Stimulated activated CD8-positive, alpha-beta memory T cell treated with anti-CD3 and anti-CD28 coated beads, Interleukin-7, amount 100 ng/mL, for 1 hour (primary cell): Measurements from ENCODE around the gene C1orf116.
A peak's percentile ranks its signal among the peaks of the same experiment; 100 is the strongest.
"Not testable (repeated sequence)": the region's sequence is repeated elsewhere in the genome, so short reads cannot be mapped to it uniquely, and the experiment has no call there.

Source experiments
- DNase-seq, 2 donors: peaks; one replicate each; pipeline ENCODE4 v3.0.0-alpha.2; 2020; ENCODE audit warnings: low read depth in 2 of 2

The C1orf116 gene

DNA sequence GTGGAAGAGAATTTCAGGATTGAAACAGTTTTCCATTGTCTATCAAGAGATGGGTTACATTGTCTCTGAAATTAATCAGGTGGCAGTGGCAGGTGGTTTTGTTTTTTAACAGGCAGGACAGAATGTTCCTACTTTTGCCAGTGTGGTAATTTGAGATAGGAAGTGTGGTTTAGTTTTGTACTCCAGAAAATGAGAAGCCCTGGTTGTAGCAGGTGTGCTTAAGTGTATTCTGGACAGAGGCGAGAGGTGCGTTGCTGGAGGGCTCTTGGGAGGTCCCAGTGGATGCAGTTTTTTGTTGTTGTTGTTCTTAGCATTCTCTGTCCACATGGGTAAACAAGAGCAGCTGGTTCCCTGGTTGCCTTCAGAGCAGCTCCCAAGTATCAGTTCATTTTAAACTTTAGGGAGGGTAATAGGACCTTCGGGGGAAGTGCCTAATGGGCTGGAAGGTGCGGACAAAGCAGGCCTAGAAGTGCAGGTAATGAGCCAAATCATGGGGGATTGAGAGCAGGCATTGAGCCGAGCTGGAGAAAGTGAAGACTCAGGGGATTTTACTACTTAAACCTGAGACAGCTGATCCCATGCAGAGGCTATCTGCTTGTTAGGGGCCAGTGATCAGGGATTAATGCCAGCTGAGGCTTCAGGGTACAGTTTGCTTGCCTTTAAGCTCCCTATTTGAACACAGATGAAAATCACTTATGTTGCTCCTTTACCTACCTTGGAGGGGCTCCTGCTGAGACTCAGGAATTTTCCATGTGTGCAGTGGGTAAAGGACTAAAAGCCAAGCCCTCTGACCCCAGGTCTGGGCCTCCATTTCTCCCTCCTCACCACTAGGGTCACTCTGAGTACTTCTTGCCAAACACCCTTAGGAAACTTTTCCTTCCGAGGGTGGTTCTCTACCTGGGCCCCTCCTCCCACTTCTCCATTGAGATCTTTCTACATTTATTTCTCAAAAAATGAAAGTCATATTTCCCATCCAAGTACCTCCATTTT, 26.6 kb upstream of the C1orf116 start:
- no peak for DNase-seq

DNA sequence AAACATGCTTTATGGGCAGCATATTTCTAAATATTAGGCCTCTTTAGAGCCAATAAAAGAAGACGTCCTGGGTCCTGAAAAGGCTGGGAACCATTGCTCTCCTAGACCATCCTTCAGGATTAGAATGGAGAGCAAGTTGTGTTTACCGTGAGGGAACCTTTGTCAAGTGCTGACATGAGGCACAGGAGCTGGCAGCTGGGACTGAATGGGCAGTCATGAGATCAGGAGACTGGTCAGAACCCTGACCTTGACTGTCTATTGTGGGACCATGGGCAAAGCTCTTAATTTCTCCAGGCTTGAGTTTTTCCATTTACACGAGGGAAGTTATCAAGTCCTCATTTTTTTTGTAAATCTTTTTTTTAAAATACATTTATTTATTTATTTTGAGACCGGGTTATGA, 25.7 kb upstream of the C1orf116 start:
- no peak for DNase-seq

DNA sequence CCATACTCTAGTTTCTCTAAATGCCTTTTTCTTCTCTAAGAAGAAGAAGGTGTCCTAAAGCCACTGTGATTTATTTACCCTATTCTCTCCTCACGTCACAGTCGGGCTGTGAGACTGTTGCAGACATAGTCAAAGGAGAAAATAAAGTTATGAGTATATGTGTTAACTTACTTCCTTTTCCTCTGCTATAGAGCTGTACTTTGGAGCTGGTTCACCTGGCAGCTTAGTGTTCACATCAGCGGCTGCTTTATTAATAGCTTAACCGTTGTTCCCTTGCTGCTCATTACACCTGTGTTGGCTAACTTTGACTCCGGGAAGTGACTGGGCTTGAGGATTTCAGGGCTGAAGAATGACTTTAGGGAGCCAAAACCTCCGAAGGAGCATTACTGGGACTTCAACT, 24.1 kb upstream of the C1orf116 start:
- no peak for DNase-seq

DNA sequence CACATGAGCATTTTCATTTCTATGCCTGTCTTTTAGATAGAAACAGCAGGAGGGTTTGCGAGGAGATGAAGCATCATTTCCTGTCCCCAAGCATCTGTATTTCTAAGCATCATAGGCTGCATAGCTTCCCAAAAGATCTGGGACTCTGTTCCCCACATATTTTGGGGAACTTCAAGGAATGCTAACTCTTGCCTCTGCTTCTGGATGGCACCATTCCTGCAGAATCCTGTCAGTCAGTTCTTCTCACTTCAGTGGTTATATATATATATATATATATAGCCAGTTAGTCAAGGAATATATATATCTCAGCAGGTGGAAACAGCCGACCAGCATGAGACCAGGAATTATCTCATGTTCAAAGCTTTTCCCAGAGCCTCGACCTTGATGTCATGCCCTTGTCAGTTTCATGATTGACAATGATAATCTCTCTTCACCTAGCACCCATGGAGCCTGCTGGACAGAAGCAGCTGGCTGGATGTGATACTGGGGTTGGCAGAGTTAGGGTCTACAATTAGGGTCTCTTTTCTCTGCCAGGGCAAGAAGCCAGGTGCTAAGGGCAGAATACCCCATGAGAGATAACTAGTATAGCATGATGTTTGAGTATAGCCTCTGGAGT, 22.9 kb upstream of the C1orf116 start:
- DNase-seq = no peak

DNA sequence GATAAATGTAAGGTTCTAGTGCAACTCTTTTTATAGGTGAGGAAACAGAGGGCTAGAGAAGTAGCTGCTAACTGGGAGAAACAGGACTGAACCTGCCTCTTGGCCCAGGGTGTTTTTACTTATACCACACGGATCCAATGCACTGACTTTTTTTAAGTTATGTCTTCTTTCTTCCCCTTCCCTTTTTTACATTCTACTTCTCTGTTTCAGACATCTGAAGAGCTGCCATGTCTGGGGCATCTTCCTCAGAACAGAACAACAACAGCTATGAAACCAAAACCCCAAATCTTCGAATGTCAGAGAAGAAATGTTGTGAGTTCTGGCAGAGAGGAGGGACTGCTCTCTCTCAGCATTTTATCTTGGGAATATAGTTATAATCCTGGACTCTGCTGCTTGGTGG, 21.9 kb upstream of the C1orf116 start:
- DNase-seq = no peak

DNA sequence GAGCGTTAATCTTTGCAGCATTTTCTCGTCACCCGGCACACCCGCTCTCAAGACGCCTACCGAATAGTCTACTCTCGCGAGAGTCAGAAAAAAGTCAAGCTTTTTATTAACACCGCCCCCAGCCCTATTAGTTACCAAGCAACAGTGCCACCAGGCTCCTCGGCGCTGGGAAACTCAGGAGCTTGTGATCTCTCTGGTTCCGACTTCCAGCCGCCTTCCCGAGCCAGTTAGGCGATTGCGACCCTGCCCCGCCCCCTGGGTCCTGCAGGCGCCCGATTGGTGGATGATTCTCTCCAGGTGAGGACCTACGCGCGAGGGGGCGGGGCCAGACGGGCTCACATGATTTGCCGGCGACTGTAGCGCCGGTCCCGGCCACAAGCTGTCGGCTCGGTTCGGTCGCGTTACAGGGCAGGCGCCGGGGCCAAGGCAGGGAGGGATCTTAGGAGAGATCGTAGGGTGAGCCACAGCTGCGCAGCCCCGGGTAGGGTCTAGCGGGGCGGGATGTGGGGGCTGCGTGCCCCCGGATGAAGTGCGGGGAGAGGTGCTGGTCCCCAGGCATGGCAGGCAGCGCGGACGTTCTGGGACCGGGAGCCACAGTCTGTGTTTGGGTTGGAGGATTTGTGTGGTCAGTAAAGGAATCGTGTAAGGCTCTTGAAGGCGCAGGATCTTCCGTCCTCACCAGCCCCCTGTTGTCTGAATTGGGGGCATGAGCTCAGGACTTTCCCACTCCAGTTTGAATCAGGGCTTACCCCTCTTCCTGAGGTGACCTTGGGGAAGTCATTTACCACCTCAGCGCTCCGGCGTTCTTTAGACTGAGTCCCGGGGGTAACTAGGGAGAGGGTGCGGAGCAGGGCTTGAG, 20.6 kb upstream of the C1orf116 start, which contains the start of gene PFKFB2:
Gene PFKFB2, plus strand, starts transcription at position 365 of the 859 bp plus-strand sequence. CDS start 1,443 bp downstream, outside the sequence.
- DNase-seq = peak; percentile 84 to 87

DNA sequence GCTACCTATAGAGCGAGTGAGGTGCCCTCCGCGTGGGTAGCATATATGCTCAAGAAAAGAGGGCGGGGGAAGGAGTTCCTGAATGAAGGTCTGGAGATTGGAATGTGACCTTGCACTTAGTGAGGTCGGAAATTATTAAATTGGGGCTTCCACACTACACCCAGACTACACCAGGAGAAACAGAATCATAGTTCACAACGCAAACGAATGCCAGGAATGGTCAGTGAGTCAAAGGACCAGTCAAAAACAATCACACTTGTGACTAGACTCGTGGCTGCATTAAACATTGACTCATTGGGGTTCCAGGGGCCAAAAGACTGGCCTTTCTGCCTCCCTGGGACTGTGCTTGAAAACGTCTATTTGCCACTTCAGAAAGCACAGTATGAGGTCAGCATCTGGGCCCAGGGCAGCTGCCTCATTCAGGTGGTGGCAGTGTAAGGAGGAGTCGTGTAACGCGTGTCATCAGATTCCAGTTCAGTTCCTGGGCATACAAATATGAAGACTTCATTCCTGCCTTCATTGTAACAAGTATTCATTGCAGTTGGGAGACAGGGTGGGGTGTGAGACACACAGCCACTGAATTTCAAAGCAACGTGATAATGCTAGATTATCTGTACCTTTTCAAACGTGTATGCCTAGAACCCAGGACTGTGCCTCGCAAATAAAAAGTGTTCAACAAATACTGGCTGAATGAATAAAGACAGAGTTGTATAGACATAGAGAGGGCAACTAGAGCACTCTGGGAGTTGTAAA, 18.8 kb upstream of the C1orf116 start, which contains the start of gene YOD1:
Gene YOD1, minus strand, starts transcription at position 18 of the 753 bp plus-strand sequence. CDS start 178 bp downstream, outside the sequence.
- no peak for DNase-seq

DNA sequence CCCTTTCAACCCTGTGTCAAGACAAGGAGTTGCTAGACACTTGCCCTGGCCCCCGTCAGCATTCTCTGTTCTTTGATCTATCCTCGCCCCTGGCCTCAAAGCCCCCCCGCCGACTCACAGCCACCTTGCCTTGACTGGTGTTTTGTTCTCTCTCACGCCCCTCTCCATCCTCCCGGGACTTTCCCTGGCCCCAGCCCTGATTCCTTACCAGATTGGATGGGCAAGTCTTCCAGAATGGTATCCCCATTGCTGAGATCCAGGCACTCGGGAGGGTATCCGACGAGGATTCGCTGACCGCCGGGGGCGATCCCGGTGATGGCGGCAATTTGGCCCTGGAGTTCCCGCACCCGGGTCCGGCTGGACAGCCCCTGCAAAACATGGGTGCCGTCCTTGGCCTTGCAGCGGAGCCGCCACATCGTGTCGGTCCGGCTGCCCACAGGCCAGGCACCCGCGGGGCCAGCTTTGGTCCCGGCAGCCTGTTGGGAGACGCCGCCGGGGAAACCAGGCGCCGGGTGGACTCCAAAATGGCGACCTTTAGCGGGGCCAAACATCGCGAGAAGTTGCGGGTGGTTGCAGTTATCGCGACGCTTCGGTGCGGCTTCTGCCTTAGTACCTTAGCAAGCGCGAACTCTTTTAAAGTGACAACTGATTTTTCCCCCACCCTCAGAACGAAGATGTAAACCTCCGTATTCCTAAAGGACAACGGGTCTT, 18.1 kb upstream of the C1orf116 start:
- DNase-seq = peak; percentile 73 to 80

DNA sequence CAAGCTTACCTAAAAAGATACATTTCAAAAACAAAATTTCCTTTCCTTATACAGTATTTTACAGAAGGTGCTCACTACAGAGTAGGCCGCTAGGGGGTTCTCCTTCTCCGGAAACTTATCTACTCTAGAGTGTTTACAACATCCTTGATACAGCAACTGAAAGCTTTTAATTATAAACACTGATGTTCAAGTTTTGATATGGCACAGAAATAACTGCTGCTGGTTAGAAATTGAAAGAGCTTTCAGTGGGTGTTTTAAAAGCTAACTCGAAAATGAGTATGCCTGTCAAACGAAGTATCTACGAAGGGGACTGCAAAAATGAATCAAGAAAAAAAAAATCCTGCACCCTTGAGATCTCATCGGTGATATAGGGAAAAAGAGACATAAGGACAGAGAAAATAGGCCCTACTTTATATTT, 17.4 kb upstream of the C1orf116 start:
- peak in 1 of 2 donors; percentile 20 for DNase-seq

DNA sequence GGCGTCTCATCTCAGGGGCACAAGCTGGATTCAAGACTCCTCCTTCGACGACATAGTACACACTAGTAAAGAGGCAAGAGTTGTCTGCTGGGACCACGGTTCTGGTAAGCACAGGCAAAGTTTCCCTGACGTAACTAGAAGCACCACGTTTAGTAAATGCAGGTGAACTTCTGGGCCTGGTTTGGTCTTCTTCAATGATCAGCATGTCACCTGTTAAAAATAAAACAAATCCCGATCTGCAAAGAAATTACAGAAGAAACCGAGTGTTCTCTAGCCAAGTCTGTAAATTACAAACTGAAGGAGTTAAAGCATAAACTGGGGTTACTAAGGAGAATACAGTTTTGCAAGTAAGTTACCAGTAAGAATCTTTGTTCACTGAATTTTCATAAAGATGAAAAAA, 17.0 kb upstream of the C1orf116 start:
- no peak for DNase-seq

DNA sequence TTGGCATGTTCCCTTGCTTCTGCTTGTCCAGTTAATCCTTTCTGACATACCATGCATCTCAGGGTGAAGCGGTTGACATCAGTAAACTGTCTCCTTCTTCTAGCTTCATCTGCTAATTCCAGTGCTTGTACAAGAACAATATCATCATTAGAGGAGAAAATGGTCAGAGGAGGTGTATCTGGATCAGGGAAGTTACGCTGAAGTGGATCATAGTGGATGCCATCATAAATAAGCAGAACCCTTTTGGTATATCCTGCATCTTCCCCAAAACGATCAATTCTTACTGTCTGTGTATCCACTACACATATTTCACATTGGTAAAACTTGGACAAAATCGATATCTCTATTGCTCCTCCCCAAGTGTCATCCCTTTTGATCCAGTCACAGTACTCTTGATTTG, 16.5 kb upstream of the C1orf116 start:
- DNase-seq = no peak

DNA sequence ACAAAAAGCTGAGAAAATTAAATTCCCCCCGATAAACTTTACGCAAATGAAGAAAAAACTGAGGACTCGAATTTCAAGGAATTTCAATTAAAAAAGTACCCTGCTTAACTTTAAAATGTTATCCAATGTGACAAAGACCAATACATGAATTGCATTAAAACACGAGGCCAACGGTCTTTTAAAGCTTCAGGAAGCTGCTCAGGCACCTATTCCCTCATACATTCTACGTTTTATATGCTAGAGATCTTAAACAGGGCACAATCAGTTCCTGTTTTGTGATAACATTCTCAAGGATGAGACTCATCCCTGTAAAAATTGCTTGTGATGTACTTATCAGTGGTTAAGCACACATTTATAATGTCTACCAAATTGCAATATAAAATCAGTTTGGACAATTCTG, 15.5 kb upstream of the C1orf116 start:
- DNase-seq = no peak

DNA sequence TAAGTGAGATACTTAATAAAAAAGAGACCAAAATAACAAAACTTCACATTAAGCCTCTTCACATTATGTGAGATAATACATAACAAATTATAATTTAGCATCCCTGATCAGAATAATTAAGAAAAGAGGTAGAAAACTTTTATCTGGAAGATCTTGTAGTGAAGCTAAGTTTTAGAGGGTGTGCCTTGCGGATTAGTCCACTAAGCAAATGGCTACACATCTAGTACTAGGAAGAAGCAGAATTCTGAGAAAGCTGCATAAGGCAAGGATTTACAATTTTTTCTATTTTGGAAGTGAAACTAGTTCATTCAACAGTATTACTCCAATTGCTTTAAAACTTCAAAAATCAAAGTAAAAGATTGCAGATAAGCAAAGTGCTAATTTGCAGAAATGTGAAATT, 14.9 kb upstream of the C1orf116 start:
- DNase-seq = no peak

DNA sequence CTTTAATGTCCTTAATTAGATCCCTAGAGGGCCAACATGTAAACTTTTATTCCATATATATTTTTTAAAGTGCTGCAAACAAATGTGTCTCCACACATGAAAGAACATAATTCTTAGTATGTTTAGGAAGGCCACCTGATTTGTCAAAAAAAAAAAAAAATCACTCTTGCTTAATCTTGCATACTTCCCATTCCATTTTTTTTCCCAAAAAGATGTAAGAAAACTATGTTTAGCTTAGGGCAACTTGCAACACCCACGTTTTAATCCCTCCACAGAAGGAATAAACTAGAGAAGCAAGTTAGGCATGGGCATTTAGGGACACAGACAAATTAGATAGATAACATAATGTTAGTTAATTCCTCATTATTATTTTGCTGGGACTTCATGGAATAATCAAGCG, 12.9 kb upstream of the C1orf116 start:
- DNase-seq = no peak

DNA sequence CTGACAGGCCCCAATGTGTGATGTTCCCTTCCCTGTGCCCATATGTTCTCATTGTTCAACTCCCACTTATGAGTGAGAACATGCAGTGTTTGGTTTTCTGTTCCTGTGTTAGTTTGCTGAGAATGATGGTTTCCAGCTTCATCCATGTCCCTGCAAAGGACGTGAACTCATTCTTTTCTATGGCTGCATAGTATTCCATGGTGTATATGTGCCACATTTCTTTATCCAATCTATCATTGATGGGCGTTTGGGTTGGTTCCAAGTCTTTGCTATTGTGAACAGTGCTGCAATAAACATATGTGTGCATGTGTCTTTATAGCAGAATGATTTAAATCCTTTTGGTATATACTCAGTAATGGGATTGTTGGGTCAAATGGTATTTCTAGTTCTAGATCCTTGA, 8.8 kb upstream of the C1orf116 start:
- DNase-seq = not testable (repeated sequence)

DNA sequence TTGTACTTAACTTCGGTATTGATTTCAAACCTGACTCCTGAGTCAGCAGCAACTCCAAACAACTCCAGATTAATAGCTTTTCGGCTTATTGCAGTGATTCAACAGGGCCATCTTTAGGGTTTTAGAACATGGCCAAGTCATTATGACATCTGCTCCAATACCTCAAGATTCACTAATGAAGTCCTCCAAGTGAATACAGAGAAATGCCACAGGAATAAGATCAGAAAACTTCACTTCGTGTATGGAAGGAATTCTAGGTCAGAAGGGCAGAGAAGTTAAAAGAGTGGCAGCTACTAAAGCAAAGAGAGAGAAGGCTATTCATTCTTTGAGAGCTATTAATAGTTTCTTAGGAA, 7.6 kb upstream of the C1orf116 start:
- no peak for DNase-seq

DNA sequence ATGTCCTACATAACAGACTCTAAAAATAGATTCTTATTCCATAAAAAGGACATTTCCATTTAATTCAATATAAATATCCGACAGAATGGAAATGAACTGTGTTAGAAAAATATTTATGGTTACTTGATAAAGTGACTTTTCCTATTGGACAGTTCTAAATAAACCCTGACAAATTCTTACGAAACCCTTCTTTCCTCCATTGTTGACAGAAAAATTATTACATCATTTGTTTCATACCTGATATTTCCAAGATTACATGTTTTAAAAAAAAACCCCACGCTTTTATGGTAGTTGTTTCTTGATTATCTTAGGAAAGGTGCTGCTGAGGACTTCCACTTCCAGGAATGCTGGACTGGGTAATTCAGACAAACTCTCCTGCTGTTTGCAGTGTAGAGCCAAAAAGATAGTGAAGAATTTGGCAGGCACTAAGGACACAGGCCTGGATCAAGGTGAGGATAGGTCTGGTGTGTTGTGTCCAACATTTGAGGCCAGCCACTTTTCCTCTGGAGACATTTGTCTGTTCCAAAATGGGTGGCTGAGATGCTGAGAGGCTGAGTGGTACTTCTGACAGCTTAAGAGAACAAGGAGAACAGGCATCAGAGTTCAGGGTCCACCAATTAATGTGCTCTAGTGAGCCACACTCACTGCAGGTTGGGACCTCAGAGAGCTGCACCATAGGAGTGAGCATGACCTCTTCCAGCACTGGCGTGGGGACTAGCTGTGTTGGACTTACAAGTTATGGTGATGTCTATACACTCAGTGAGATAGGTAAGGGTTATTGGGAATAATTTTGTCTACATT, 7.0 kb upstream of the C1orf116 start:
- no peak for DNase-seq

DNA sequence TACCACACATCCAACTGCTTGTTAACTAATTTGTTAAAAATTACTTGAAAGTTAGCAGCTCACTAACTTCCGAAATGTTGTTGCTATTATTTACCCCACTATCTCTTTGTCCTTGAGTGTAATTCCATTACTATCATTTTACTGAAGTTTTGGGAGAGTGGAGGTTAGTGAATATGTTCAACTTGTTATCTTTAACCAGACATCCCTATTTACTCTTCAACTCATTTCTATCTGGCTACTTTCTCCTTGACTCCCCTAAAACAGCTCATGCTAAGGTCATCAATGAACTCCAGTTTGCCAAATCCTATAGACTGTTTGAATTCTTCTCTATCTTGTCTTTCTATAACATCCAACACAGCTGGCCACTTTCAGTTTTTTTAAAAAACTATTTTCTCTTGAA, 4.3 kb upstream of the C1orf116 start:
- DNase-seq = no peak

DNA sequence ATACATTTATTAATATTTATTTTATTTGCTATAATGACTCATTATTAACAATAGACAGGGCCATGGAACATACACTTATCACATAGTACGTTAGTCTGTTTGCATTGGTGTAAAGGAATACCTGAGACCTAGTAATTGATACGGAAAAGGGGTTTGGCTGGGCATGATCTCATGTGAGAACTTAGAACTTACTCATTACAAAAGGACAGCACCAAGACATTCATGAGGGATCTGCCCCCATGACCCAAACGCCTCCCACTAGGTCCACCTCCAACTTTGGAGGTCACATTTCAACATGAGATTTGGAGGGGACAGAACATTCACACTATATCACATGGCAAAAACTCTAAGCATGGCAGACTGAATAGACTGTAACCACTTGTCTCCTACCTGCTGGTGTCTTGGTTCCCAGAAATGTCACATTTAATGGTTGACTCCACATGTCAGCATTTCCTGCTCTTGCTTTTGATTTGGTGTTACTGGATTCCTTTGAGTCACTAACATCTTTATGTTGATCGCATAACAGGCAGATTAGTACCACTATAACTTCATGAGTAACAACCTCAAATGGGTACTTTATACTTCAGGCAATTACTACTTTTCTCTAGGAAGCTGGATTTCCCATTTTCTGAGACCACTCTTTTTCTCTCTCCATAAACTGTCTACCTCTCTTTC, 3.5 kb upstream of the C1orf116 start:
- no peak for DNase-seq
